AG08395 (cell line): ENCODE measurements around the gene CRYBA4.
A peak's percentile ranks its signal among the peaks of the same experiment; 100 is the strongest.

Source experiments
- DNase-seq: peaks from one replicate; pipeline ENCODE4 v3.0.0; 2012; ENCODE audit warnings: mixed read lengths, low spot score

CRYBA4 gene

DNA sequence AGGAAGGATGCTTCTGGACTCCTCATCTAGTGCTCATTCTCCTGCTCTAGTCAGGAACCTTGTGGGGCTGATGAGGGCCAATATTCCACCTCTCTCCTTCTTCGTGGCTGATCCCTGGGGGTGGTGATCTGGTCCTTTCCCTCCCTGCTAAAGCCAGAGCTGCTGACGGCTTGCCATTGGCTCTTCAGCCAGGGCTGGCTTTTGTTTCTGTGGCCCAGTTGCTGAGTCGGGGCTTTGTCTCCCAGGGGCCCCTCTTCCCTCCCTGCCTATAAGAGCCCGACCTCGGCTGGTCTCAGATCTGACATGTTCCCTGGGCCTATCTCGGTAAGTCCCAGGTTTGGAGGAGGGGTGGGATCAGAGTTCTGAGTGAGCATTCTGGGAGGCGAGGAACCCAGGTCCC is at the start of gene CRYBA4:
Gene CRYBA4 (plus strand): TSS at position 301 of the 400 bp plus-strand sequence. CDS start 634 bp downstream, outside the sequence.
- DNase-seq = no peak

DNA sequence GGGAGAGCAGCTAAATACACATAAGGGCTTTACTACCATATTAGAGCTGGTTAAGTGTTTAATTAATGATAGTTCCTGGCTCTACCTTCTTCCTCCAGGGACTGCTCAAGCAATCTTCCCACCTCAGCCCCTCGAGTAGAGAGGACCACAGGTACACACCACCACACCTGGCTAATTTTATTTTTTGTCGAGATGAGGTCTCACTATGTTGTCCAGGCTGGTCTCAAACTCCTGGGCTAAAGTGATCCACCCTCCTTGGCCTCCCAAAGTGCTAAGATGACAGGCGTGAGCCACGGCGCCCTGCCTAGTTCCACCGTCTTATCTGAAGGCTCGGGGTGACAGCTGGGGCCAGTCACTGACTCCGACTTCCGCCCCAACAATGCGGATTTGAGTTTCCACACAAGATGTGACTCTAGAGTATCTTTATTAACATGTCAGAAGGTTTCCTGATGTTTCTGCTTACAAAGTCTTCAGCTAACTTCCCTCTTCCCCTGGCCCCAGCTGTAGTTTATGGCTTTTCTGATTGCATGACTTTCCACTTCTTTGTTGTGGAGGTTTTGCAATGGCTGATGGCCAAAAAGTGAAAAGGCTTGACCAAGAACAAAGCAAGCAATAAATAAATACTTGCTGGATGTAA is 48.6 kb upstream of the CRYBA4 start:
- DNase-seq = peak; percentile 33

- DNase-seq = no peak
Measured at GRCh38 chr22:26574001-26574723, 47.6 kb upstream of the CRYBA4 start.

DNA sequence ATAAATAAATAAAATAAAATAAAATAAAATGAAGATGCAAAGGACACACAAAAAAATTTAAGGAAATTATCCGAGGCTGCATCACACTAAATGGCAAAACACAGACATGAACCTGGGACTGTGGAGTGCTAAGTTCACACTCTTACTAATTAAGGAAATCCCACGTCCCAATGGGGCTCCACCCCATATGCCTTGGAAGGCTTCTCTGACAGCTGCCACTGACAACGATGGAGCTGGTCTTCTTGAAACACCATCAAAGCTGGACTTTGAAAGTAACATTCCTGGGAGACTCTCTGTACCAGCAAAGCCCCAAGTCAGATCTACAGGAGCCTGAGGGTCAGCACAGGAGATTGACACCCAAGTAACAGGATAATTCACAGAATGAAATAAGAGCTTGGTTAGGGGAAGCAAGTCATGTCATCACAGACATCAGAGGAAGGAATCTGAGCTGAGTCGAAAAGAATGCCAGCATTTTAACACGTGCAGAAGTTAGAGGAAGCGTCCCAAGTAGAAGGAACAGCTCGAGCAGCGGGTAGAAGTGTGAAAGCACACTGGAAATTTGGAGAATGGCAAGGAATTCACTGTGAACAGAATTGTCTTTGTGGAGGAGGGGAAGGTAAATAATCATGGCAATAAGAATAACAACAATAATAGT is 45.6 kb upstream of the CRYBA4 start:
- DNase-seq = no peak

GRCh38 chr22:26577081-26577480 is 44.7 kb upstream of the CRYBA4 start:
- DNase-seq = no peak

DNA sequence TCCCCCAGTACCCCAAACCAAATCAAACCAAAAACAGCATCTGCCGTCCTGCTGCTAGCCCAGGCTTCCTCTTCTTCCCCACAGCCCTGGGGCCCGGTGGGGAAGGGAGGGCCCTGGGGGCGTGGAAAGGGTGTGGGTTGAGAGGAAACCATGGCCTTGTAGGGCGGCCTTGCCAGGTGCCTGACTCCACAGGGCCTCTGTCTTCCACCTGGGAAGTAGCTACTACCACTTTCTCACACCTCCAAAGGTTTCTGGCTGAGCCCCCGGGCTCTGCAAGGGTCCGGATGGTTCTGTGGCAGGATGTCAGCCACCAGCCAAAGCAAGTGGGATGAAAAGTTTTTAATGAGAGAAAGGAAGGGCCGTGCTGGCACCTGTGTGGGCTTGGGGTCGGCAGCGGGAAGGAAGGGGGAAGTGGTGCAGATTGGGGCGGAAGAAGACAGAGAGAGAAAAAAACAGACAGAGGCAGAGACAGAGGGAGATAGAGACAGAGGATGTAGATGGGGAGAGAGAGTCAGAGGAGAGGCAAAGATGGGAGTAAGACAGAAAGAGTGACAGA is 42.4 kb upstream of the CRYBA4 start:
- DNase-seq = no peak

- DNase-seq = no peak
Measured at GRCh38 chr22:26580240-26580962, 41.4 kb upstream of the CRYBA4 start.

GRCh38 chr22:26581026-26581425 is 40.7 kb upstream of the CRYBA4 start:
- no peak for DNase-seq

DNA sequence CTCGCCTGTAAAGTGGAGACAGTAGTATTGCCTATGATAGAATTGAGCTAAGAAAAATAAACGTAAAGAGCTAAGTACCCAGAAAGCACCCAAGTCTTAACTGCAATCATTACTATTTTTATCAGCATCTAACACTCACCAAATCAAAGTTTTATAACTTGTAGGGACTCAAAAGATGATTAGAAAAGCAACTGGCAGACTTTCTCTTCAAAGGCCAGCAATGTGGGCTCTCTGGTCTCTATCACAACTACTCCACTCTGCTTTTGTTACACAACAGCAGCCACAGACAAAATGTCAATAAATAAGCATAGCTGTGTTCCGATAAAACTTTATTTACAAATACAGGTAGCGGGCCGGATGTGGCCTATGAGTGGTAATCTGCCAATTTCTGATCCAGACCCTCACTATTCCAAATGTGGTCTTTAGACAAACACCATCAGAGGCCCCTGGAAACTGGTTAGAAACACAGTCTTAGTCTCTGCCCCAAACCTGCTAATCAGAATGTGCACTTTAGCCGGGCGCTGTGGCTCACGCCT is 40.1 kb upstream of the CRYBA4 start:
- DNase-seq = no peak

GRCh38 chr22:26584010-26584409 is 37.8 kb upstream of the CRYBA4 start:
- DNase-seq = no peak

- peak; percentile 81 for DNase-seq
Measured at GRCh38 chr22:26585104-26585790, 36.5 kb upstream of the CRYBA4 start.

DNA sequence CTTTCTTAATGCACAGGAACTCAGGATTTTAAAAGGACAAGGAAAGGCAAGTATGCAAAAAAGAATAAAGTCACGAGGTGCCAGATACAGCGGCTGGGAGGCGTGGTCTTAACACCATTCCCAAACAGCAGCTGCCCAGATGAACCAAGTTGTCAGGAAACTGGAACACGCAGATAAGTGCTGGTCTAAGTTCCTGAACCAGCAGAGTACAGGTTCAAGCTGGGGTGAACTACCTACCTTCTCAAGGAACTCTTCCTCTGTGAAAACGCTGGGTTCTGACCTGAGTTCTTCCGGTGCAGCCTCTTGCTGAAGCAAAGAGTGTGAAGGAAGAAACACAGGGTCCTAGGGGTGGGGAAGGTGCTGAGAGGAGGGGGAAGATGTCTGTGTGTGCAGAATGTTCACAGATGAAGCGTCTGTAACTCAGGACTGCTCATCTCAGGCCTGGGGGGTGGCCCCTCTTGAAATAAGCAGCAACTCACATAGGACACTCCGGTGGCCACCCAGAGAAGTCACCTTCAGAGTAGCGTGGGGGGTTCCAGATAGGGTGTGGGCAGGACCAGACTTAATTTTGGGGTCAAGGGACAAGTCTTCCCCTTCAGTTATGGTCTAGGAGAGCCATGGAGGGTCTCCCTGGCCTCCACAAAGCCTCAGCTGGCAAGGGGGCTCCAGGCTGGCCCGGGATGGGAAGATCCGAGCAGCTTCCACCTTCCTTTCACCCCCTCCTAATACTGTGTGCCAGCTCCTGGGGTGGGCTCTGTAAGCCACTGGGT is 35.0 kb upstream of the CRYBA4 start:
- DNase-seq = no peak

DNA sequence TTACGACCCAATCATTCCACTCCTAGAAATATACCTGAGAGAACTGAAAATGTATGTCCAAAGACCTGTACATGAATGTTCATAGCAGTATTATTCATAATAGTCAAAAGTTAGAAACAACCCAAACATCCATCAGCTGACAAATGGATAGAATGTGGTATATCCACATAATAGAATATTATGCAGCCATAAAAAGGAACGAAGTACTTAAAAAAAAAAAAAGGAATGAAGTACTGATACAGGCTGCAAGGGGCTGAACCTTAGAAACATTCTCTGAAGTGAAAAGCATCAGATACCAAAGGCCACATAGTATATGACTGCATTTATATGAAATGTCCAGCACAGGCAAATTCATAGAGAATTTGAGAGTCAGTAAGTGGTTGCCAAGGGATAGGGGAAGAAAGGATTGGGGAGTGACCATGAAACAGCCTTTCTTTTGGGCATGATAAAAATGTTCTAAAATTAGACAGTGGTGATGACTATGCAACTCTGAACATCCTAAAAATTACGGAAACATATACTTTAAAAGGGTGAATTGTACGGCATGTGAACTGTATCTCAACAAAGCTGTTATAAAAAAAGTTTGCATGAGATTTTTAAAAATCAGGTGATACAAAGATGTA is 33.7 kb upstream of the CRYBA4 start:
- DNase-seq = peak; percentile 38

GRCh38 chr22:26588729-26589366 is 32.9 kb upstream of the CRYBA4 start:
- no peak for DNase-seq

- DNase-seq = peak; percentile 45
Measured at GRCh38 chr22:26589367-26589844, 32.4 kb upstream of the CRYBA4 start.

DNA sequence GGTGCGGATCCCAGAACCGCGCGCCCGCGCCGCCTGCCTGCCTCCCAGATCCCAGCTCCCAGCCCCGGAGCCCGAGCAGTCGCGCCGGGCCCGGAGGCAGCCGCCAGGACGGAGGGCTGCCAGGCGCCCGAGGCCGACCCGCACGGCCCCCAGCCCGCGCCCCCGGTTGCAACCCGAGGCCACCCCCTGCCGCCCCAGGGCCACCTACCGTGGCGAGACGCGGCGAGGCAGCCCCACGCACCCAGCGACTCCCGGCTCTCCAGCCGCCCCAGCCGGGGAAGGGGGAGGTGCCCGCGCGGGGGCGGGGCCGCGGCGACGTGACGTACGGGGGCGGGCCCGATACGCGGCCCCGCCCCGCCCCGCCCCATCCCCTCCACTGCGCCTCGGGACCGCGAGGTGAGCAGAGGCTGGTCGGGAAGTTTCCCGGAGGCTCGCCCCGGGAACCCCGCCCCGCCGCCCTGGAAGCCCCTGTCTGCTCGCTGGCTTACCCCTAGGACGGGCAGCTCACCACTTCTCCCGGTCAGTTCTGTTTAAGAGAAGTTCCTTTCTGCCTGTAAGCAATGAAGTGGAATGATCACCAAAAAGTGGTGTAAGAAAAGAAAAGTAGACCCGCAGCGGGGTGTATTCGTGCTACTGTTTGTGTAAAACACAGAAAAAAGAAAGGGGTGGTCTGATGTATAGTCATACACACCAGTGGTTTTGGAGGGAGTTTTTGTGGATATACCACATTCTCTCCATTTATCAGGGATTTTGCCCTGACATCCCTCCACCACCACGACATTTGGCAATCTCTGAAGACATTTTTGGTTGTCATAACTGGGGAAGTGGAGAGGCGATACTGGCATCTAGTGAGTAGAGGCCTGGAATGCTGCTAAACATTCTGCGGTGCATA is 31.7 kb upstream of the CRYBA4 start, which contains the start of gene TPST2:
Gene TPST2 (minus strand): TSS at position 288 of the 892 bp plus-strand sequence. CDS start 48,502 bp downstream, outside the sequence.
- DNase-seq = peak; percentile 94

- no peak for DNase-seq
Measured at GRCh38 chr22:26592421-26592891, 29.3 kb upstream of the CRYBA4 start.

DNA sequence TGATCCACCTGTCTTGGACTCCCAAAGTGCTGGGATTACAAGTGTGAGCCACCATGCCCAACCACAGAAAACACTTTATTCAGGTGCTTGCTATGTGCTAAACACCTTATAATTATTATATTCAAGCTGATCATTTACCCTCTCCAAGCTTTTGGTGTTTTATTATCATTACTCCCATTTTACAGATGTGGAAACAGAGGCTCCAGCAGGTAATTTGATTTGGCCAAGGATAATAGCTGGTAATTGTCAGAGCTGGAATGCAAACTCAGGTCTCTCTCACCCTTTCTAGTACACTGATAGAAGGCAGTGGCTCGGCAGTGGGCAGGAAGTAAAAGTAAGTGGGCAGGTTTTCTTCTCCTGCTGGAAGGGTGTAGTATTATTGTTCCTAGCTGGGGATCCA is 28.0 kb upstream of the CRYBA4 start:
- DNase-seq = no peak
